Activated CD4-positive, alpha-beta T cell treated with anti-CD3 and anti-CD28 coated beads, Interleukin-2, amount 50 U/mL, for 16 hours (primary cell): ENCODE measurements around the gene PROM1.

ENCODE experiments used
- DNase-seq: peaks from one replicate; pipeline ENCODE4 v3.0.0-alpha.2; 2020

Gene PROM1, protein sequence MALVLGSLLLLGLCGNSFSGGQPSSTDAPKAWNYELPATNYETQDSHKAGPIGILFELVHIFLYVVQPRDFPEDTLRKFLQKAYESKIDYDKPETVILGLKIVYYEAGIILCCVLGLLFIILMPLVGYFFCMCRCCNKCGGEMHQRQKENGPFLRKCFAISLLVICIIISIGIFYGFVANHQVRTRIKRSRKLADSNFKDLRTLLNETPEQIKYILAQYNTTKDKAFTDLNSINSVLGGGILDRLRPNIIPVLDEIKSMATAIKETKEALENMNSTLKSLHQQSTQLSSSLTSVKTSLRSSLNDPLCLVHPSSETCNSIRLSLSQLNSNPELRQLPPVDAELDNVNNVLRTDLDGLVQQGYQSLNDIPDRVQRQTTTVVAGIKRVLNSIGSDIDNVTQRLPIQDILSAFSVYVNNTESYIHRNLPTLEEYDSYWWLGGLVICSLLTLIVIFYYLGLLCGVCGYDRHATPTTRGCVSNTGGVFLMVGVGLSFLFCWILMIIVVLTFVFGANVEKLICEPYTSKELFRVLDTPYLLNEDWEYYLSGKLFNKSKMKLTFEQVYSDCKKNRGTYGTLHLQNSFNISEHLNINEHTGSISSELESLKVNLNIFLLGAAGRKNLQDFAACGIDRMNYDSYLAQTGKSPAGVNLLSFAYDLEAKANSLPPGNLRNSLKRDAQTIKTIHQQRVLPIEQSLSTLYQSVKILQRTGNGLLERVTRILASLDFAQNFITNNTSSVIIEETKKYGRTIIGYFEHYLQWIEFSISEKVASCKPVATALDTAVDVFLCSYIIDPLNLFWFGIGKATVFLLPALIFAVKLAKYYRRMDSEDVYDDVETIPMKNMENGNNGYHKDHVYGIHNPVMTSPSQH

GRCh38 chr4:16083241-16084191 is at the start of gene PROM1:
TSS of gene PROM1 (minus strand) at chr4:16084023. CDS start at chr4:16075906, 8,117 bp downstream.
- no peak for DNase-seq

GRCh38 chr4:16133406-16133805 is 49.6 kb upstream of the PROM1 start:
- no peak for DNase-seq

DNA sequence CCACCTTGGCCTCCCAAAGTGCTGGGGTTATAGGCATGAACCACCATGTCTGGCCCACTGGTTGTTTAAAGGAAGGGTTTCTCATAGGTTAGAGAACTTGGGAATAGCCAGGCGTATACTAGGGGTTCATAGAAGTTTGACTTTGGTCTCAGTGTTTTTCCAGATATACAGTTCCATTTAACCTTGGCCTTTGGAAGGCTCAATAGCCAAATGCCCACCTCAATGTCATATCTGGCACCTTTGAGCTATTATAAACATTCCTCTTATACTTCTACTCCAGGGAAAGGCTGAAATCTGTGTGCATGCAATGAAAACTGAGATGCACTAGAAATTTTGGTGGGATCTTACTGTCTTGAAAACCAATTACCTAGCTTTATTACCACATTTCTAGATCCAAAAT is 47.5 kb upstream of the PROM1 start:
- DNase-seq: no peak

- DNase-seq: no peak
Observed at GRCh38 chr4:16129336-16129735, 45.5 kb upstream of the PROM1 start.

DNA sequence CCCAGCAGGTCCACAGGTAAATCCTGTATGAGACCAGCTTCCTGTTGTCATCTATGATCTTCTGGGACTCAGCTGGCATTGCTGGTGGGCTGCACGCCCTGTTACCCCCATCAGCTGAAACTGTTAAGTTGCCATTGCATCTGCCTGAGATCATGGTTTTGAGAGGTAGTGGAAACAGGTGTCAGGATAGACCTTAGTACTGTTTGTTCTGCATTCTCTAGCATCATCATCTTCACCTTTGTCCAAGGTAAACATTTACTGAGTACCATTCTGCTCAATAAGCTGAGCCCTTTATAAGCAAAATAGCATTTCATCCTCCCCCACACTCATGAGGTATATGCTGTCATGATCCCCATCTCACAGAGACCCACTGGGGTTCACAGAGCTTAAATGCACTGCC is 42.9 kb upstream of the PROM1 start:
- DNase-seq: no peak

DNA sequence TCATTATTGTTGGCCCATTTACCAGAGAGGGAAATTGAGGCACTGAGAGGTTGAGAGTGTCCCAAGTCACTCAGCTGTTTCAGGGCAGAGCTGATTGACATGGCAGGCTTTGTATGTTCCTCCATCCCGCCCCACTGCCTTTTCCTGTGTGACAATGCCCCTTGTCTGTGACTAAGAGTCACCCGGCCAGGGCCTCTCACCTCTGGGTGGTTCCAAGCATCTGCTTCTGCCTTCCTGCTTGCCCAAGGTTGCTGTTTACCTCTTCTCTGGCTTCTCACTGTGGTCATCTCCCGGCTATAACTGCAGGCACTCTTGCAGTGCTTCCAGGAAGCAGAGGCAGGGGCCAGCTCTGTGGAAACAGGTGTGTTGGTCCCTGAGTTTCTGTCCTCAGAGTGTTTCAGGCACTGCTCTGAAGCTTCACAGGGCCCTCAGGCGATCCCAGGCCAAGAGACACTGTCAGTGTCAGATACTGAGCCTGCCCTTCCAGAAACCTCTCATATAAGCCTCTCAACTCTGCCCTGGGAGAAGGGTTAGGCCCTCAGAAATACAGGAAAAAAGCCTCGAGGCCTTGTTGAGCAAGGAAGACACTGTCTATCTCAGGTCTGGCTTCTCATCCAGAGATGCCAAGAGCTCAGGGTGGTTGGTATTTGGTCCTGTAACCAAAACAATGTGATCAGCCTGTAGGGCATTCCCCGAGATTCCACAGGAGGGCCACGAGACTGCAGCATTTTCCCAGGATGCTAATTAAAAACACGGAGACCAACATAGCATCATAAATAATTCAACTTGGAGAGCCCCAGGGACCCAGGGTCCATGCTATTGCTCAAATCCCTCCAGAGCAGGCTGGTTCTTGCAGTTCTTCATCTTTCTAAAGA is 42.0 kb upstream of the PROM1 start:
- DNase-seq: peak; percentile 1

DNA sequence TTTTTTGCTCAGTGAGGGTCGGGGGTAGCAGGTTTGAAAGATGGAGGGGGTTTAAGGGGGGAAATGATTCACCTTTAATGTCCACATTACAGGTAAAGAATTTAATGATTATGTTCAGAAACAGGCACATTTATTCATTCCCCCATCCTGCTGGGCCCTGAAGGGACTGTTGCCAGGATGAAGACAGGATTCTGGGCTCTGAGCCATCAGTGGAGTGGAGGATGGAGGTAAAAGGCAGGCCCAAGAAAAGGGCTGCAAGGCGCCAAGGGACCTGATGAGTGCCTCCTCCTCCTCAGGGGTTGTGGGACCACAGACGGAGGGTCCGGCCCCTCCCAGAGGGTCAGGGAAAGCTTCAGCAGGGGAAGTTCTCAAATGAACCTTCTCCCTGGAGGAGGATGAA is 40.4 kb upstream of the PROM1 start:
- no peak for DNase-seq

GRCh38 chr4:16123356-16124084 is 39.7 kb upstream of the PROM1 start:
- no peak for DNase-seq

DNA sequence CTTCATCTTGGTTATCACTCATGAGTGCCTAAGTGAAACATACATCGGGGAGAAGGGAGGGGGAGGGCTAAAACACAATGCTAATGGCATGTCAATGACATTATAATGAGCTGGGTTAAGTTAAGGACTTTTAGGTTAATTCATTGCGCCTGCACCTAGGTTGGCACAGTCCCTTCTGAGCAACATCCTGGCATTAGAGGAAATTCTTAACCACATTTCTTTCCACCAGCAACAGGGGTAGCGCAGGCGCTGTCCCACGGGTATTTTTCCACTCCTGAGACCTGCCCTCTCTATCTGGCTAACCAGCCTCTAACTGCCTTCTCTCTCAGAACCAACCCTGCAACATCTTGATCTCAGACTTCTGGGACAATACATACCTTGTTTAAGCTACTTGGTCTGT is 39.0 kb upstream of the PROM1 start:
- peak; percentile 34 for DNase-seq

DNA sequence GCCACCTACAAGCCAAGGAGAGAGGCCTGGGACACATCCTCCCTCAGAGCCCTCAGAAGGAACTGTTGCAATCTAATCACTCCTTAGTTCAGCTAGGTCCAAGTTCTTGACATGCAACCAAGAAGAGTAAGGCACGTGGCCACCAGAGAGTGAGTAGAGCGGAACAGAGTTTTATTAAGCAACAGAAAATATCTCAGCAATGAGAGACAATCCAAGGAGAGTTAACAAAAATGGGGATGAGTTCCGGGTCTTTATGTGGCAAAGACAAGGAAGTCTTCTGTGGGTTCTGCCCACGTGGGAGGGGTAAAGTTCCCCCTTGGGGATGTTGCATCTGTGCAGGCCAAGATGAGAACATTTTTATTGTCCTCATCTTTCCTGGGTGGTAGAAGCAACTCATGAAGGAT is 38.5 kb upstream of the PROM1 start:
- no peak for DNase-seq

GRCh38 chr4:16120720-16121119 is 36.9 kb upstream of the PROM1 start:
- no peak for DNase-seq

GRCh38 chr4:16119981-16120380 is 36.2 kb upstream of the PROM1 start:
- no peak for DNase-seq

- DNase-seq: no peak
Observed at GRCh38 chr4:16118090-16118489, 34.3 kb upstream of the PROM1 start.

DNA sequence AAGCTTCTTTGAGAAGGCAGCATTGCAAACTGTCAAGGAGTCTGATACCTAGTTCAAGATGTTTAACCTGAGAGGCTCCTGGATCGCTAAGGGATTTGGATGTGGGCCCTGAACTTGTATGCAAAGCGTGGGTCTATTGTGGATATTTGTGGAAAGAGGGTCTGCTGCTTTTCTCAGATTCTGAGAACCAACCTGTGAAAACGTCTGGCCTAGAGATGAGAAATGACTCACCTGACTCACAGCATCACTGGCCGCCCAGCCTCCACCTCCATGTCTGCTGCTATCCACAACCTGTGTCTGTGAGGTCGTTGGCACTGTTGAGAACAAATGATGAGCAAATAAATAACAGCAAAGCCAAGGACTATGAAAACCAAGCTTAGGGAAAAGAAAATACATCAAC is 33.3 kb upstream of the PROM1 start:
- no peak for DNase-seq

DNA sequence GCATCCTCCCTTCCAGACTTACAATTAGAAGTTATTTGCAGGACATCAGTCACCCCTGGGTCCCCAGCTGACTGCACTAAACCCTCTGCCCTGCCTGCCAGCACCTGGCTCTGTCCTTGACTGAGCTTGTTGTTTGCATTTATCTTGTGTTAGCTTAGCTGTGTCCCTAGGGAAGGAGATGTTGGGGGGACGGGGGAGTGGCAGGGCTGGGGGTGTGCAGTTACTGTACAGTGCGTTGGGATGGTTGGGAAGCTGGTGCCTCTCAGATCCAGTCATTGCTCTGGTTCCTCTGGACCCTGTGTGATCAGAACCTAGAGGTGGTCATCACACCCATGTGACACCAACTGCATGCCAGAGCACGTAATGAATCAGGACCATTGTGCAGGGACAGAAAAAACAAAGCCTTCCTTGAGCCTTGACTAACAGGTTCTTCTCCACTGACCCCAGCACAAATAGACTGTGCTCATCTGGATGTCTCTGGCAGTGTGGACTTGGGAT is 32.7 kb upstream of the PROM1 start:
- DNase-seq: no peak

DNA sequence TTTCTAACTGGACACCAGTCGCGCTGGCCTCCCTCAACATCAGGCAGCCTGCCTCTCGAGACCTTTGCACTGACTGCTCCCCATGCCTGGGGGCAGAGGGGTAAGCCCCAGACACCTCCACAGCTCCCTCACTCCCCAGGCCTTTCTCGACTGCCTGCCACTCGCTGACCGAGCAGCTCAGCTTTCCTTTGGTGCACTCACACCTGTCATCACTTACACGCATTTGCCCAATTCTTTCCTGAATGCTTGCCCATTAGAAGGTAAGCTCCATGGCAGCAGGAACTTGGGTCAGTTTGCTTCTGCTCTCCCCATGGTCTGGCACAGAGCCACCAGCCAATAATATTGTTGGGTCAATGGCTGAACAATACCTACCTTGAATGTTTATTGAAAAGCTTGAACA is 32.2 kb upstream of the PROM1 start:
- DNase-seq: no peak

DNA sequence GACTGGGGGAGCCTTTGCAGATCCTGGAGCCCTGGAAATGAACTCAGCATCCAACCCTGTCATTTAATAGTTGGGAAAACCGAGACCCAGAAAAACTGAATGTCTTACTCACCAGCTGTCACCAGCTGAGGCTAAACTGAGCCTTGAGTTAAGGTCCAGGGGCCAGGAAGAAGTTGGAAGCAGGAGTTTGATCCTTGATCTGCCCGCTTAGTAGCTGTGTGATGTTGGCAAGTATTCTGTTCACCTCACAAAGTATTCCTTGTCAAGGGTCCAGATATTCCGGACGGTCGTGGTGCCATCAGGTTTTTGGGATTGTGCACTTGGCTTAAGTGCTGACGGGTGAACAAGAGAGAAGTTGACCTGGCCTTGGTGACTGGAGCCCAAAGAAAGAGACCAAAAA is 30.7 kb upstream of the PROM1 start:
- DNase-seq: no peak

- no peak for DNase-seq
Observed at GRCh38 chr4:16113741-16114140, 29.9 kb upstream of the PROM1 start.

DNA sequence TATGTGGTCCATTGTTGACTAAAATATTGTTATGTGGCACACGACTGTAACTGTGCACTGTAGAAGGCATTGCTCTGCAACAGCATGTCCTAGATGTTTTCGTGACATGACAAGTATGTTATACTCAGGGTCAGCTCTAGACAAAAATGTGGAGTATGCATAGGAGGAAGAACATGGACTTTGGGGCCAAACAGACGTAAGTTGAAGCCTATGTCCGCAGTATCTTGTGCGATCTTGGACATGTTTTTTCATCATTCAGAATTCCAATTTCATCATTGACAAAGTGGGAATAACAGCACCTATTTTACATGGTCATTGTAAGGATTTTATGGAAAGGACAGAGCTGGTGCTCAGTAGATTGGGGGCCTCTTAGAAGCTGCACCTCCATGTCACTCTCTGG is 27.7 kb upstream of the PROM1 start:
- DNase-seq: no peak

GRCh38 chr4:16110661-16111290 is 27.0 kb upstream of the PROM1 start:
- no peak for DNase-seq

DNA sequence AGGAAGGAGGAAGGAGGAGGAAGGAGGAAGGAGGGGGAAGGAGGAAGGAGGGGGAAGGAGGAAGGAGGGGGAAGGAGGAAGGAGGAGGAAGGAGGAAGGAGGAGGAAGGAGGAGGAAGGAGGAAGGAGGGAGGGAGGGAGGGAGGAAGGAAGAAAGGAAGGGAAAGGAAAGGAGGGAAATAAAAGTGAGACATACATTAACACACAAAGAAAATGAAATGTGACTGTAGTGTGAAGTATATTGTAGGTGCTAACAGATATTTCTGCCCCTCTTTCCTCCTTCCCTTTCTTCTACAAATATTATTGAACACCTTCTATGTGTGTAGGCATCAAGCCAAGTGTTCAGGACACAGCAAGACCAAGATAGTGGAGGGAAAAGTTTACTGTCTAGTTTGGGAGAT is 26.4 kb upstream of the PROM1 start:
- no peak for DNase-seq
